COLO829 (cell line): ENCODE data around the gene LHX2.

Experiments
- DNase-seq: peaks from one replicate; pipeline ENCODE4 v3.0.0; 2012; ENCODE audit warnings: low spot score

Gene LHX2

DNA sequence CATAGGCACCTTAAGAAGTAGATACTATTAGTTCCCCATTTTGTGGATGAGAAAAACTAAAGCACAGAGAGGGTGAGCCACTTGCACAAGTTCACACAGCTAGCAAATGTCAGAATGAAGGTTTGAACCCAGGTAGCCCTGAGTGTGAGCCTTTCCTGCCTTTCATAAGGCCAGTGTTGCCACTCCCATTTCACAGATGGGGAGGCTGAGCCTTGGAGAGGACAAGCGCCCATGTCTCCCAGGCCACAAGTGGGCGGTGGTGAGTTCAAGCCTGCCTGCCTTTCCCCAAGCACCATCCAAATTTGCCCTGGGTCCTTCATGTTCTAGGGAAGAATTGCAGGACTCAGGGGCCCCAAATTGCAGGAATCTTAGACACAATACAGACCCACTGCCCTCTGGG is 50.6 kb downstream of the LHX2 start:
- DNase-seq: no peak

DNA sequence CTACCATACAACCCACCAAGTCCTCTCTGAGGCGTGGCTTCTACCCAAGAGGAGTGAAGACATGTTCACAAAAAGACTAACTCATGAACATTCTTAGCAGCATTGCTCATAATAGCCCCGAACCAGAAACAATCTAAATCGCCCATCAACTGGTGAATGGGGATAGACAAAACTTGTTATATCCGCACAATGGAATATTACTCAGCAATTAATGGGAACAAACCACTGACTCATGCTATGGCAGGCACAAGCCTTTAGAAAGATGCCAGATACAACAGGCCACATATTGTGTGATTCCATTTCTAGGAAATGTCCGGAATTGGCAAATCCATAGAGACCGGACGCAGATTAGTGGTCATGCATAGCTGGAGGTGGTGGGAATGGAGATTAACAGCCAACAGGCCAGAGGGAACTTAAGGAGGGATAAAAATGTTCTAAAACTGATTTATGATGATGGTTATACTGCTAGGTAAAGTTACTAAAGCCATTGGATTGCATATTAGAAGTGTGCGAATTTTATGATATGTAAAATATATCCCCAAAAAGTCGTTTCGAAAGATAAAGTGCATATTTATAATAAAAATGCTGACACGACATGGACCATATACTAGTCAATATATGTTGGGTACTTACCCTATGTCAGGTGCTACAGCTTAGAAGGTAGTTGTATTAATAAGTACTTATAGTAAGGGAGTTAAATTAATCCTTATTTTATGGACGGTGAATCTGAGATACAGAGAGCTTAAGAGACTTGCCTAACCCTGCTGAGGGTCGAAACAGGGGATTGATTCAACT is 55.4 kb downstream of the LHX2 start:
- peak; percentile 38 for DNase-seq

DNA sequence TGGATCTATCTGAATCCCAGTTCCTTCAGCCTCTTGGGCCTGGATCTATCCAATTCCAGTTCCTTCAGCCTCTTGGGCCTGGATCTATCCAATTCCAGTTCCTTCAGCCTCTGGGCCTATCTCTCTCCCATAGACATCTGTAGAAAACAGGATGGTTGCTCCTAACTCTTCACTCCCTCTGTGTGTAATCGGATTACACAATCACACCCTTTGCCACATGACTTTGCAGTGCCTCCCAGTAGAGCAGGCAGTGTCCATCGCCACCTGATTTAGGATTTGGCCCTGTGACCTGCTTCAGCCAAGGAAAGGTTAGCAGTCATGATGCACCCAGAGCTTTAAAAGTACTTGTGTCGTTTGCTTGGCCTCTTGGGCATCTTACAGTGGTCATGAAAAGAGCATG is 56.7 kb downstream of the LHX2 start:
- DNase-seq: no peak

DNA sequence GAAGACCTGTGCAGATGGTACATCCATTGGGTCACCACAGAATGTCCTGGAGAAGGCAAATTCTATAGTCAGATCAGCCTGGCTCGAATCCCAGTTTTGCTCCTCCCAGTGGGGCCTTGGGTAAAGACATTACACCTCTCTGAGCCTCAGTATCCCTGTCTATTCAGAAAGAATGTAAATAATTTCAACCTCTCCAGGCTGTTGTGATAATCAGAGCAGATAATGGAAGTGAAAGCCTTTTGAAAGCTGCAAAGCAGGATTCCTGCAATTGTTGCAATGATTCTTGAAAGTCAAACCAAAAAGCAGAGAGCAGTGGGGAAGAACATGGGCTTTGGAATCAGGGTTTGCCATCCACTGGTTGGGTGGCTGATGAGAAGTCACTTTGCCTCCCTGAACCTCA is 63.2 kb downstream of the LHX2 start:
- DNase-seq: no peak

DNA sequence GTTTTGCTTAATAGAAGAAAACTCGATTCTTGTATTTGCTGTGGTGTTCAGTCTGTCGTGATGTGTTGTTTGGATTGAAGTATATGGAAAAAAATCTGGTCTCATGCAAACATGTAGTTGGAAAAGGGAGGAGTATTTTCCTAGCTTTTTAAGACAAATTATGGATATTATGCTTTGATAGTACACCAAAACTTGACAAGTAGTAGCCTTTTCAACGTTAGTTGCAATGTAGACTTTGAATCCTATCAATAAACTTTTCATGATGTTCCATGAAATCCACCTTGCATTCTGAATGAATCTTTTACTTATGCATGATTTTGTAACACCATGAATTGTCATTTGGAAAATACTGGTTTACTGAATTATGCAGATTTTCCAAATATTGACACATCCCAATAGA is 64.2 kb downstream of the LHX2 start:
- DNase-seq: no peak

DNA sequence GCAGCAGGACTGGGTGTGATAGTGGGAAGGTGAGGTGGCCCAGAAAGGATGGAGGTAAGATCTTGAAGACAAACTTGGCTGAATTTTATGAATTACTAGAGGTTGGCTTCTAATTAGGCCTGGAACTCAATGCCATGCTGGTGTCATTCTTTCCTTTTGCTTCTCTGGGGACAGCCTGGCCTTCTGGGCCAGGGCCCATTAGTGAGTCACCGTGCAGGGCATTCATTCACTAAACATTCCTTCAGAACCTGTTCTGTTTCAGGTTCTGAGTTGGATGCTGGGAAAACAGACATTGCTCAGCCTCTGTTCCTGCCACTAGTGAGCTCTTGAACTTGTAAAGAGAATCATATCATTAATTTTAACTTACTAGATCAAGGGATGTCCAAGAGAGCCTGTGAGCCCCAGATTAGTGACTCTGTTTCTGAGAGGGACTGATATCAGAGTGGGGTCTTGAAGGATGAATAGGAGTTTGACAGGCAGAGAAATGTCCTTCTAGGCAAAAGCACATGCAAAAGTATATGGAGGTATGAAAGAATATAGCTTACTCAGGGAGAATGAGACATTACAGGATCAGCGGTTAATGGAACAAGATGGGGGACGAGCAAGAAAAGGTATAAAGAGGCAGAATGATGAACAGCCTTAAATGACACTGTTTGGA is 66.5 kb downstream of the LHX2 start:
- DNase-seq: no peak

DNA sequence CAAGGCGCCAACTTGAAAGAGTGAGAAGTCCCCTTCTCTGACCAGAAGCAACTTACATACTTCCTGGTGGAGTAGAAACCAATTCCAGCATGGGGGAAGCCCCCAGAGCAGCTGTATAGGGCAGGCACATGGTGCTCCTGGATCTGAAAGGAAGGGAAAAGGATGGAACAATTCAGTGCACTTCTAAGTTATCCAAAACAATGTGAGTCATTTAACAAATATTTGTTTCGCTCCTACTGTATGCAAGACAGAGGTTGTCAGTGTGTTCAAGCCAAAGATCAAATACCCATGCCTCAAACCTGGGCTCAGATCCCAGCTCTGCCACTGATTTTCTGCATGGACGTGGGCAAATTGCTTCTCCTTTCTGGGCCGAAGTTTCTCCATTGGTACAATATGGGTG is 67.1 kb downstream of the LHX2 start:
- peak; percentile 66 for DNase-seq

DNA sequence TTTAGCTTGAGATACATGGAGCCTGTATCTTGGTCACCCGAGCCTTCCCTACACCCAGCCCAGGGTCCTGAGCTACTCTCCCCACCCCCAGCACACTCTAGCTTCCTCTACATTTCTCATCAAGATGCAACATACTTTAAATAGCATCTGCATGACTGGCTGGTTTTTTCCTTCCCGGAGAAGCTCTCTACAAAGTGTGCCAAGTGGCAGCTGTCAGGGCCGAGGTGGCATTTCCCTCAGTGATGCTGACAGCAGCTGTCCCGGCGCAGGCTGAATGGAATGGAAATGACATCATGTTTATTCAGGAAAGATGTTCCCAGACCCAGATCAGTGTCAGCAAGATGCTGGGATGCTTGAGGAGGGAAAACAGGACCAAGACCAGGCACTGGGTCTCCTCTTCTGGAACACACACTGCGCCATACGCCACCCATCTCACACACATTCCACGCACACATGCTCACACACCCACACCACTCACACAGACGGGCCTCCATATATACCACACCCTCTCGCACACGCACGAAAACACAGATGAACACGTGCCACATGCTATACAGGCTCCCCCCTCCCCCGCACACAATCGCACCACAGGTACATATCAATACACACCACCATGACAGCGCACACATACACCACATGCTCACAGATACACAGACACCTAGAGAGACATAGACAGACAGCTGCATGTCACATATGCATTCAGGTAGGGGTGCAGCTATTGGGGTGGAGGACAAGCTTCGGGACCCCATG is 67.8 kb downstream of the LHX2 start:
- DNase-seq: no peak

DNA sequence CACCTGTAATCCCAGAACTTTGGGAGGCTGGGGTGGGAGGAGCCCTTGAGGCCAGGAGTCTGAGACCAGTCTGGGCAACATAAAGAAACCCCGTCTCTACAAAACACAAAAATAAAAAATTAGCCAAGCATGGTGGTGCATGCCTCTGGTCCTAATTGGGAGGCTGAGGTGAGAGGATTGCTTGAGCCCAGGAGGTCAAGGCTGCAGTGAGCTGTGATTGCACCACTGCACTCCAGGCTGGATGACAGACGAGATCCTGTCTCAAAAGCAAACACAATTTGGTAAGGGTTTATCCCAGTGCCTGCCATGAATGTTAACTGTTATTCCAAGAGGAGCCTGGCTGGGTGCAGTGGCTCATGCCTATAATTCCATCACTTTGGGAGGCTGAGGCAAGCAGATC is 71.1 kb downstream of the LHX2 start:
- no peak for DNase-seq
